ENCODE data around the gene PPFIA4. TPM values are rescaled to one million over a fixed set of nuclear protein-coding genes. Genes with fewer than 3 reads are reported as not detected.

The PPFIA4 gene
- total and polyA plus RNA-seq, 10 donors, result 0.21 to 12.0 (median 4.9) TPM

GRCh38 chr1:203101813-203102634 lies 75.7 kb downstream of the PPFIA4 start:
- peaks cover 0 to 12% (median 6%) of the 10 kb centered on the region in 8 donors for H3K9me3 ChIP-seq
- 54 to 75% (median 68%) methylated on average over 6 of the region's 6 CpGs for WGBS, 5 donors
- H3K27ac ChIP-seq, result peak overlapping the region in 1 of 8 donors; percentile 62
- TF ChIP-seq, protein P1, sequence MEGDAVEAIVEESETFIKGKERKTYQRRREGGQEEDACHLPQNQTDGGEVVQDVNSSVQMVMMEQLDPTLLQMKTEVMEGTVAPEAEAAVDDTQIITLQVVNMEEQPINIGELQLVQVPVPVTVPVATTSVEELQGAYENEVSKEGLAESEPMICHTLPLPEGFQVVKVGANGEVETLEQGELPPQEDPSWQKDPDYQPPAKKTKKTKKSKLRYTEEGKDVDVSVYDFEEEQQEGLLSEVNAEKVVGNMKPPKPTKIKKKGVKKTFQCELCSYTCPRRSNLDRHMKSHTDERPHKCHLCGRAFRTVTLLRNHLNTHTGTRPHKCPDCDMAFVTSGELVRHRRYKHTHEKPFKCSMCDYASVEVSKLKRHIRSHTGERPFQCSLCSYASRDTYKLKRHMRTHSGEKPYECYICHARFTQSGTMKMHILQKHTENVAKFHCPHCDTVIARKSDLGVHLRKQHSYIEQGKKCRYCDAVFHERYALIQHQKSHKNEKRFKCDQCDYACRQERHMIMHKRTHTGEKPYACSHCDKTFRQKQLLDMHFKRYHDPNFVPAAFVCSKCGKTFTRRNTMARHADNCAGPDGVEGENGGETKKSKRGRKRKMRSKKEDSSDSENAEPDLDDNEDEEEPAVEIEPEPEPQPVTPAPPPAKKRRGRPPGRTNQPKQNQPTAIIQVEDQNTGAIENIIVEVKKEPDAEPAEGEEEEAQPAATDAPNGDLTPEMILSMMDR (IDR thresholded peaks at IDR 0.05 in 8 of 11, conservative IDR thresholded peaks at IDR 0.05 in 3 of 11), result no peak
- TF ChIP-seq POLR2AphosphoS5 (IDR thresholded peaks at IDR 0.05) (no peak), POLR2A (IDR thresholded peaks at IDR 0.05) (no peak)
- no peak overlapping the region for H3K4me3 ChIP-seq
- H3K36me3 ChIP-seq, result no peaks in the 10 kb centered on the region
- DNase-seq, result no peak
- intact Hi-C loops (cut with DNase I; ENCODE audit: low total_unique reads), result no loop called here
- peaks cover 0 to 9% (median 3%) of the 10 kb centered on the region in 6 donors for H3K4me1 ChIP-seq
- H3K27me3 ChIP-seq (replicated peaks in 1 of 7), result peaks cover 0 to 20% (median 0%) of the 10 kb centered on the region in 7 donors

DNA sequence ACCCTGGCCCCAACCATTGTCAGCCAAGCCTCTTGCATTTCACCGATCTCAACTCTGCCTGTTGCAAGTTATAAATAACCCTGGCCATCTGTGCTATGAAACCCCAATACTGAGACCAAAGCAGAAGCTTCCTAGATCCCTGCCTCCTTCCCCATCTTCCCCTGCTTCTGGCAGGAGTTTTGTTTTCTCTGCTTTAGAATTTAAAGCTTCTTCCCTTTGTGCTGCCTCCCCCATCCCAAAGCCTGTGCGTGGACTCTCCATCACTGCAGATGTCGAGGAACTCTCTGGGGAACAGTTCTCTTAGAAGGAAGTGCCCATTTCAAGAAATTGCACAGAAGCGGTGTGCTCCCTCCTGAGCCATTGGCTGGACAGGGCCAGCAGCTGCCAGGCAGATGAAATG lies 76.9 kb downstream of the PPFIA4 start:
- no peak overlapping the region for H3K27ac ChIP-seq
- H3K9me3 ChIP-seq, result peaks cover 0 to 11% (median 6%) of the 10 kb centered on the region in 8 donors
- H3K4me1 ChIP-seq, result peaks cover 0 to 9% (median 3%) of the 10 kb centered on the region in 6 donors
- DNase-seq, result no peak
- intact Hi-C loops (cut with DNase I; ENCODE audit: low total_unique reads), result no loop called here
- no peak for TF ChIP-seq POLR2A (IDR thresholded peaks at IDR 0.05)
- no peak for TF ChIP-seq POLR2AphosphoS5 (IDR thresholded peaks at IDR 0.05)
- TF ChIP-seq, protein P1 (IDR thresholded peaks at IDR 0.05 in 8 of 11, conservative IDR thresholded peaks at IDR 0.05 in 3 of 11), result no peak
- WGBS, 5 donors, result 51 to 66% (median 64%) methylated on average over 4 of the region's 4 CpGs
- H3K4me3 ChIP-seq, result no peak overlapping the region
- peaks cover 0 to 31% (median 0%) of the 10 kb centered on the region in 7 donors for H3K27me3 ChIP-seq (replicated peaks in 1 of 7)
- no peaks in the 10 kb centered on the region for H3K36me3 ChIP-seq

- H3K36me3 ChIP-seq, result no peaks in the 10 kb centered on the region
- H3K4me3 ChIP-seq, result no peak overlapping the region
- intact Hi-C loops (cut with DNase I; ENCODE audit: low total_unique reads), result no loop called here
- WGBS, 5 donors, result 77 to 92% (median 86%) methylated on average over 6 of the region's 6 CpGs
- peaks cover 0 to 9% (median 3%) of the 10 kb centered on the region in 6 donors for H3K4me1 ChIP-seq
- peaks cover 0 to 38% (median 0%) of the 10 kb centered on the region in 7 donors for H3K27me3 ChIP-seq (replicated peaks in 1 of 7)
- DNase-seq, result no peak
- TF ChIP-seq POLR2A (IDR thresholded peaks at IDR 0.05), result no peak
- no peak for TF ChIP-seq POLR2AphosphoS5 (IDR thresholded peaks at IDR 0.05)
- TF ChIP-seq, protein P1 (IDR thresholded peaks at IDR 0.05 in 8 of 11, conservative IDR thresholded peaks at IDR 0.05 in 3 of 11), result no peak
- H3K27ac ChIP-seq, result no peak overlapping the region
- H3K9me3 ChIP-seq, result peaks cover 0 to 11% (median 6%) of the 10 kb centered on the region in 8 donors
Observed at GRCh38 chr1:203103829-203104495, 77.7 kb downstream of the PPFIA4 start.

All from spleen (tissue), 11 donors.